ENCODE results near the gene ZNF714. TPM values are rescaled to one million over a fixed set of nuclear protein-coding genes. Genes with fewer than 3 reads are reported as not detected.

ZNF714 gene
- total and polyA plus RNA-seq, 2 experiments from 2014 or later, result 7.0 to 9.9 TPM

- WGBS, 2 experiments (ENCODE audit: low coverage in 1 of 2, low lambda C conversion rate in 2 of 2, missing lambda C conversion rate in 2 of 2), result 81 to 95% methylated on average over 1 of the region's 1 CpG
Measured at GRCh38 chr19:21094347-21095025, 12.5 kb downstream of the ZNF714 start.

GRCh38 chr19:21098291-21098690 lies 16.3 kb downstream of the ZNF714 start:
- Histone ChIP-seq H3K9me2 (ENCODE audit: insufficient read depth) (no peaks in the 10 kb centered on the region), H3K9ac (no peak overlapping the region), H4K20me1 (ENCODE audit: insufficient read depth) (no peaks in the 10 kb centered on the region), H3K4me2 (ENCODE audit: unreplicated experiment) (no peak overlapping the region), H2AFZ (no peak overlapping the region), H3K4me1 (ENCODE audit: insufficient read depth) (no peaks in the 10 kb centered on the region), H3K36me3 (ENCODE audit: low read depth) (no peaks in the 10 kb centered on the region), H3K79me2 (ENCODE audit: insufficient read depth) (no peaks in the 10 kb centered on the region), H3K27ac (no peak overlapping the region), H3K9me3 (ENCODE audit: low read depth) (no peaks in the 10 kb centered on the region), H3F3A (ENCODE audit: insufficient read depth) (no peaks in the 10 kb centered on the region), H3K4me3 (no peak overlapping the region), H3K27me3 (replicated peaks; ENCODE audit: insufficient read depth) (no peaks in the 10 kb centered on the region)
- 91 to 93% methylated on average over 2 of the region's 2 CpGs for WGBS, 2 experiments (ENCODE audit: low coverage in 1 of 2, low lambda C conversion rate in 2 of 2, missing lambda C conversion rate in 2 of 2)
- no peak for DNase-seq
- in situ Hi-C loops (cut with MboI), result no loop called here
- no peak for TF ChIP-seq EZH2phosphoT487 (IDR thresholded peaks at IDR 0.05; ENCODE audit: insufficient read depth, low read depth)
- no peak for TF ChIP-seq EZH2 (IDR thresholded peaks at IDR 0.05; ENCODE audit: insufficient read depth, poor library complexity, severe bottlenecking)

More at GRCh38 chr19:21094347-21095025, 12.5 kb downstream of the ZNF714 start:
- TF ChIP-seq EZH2phosphoT487 (IDR thresholded peaks at IDR 0.05; ENCODE audit: insufficient read depth, low read depth), result no peak
- Histone ChIP-seq H3K27me3 (replicated peaks; ENCODE audit: insufficient read depth) (no peaks in the 10 kb centered on the region), H3K4me3 (no peak overlapping the region), H3F3A (ENCODE audit: insufficient read depth) (peaks cover 19% of the 10 kb centered on the region; the same call in 1 of the 2 replicates), H3K9me2 (ENCODE audit: insufficient read depth) (no peaks in the 10 kb centered on the region), H3K79me2 (ENCODE audit: insufficient read depth) (no peaks in the 10 kb centered on the region), H3K9me3 (ENCODE audit: low read depth) (no peaks in the 10 kb centered on the region), H3K36me3 (ENCODE audit: low read depth) (no peaks in the 10 kb centered on the region), H3K4me1 (ENCODE audit: insufficient read depth) (peaks cover 19% of the 10 kb centered on the region), H3K9ac (no peak overlapping the region), H2AFZ (no peak overlapping the region), H4K20me1 (ENCODE audit: insufficient read depth) (no peaks in the 10 kb centered on the region), H3K4me2 (ENCODE audit: unreplicated experiment) (no peak overlapping the region), H3K27ac (no peak overlapping the region)
- in situ Hi-C loops (cut with MboI), result no loop called here
- no peak for DNase-seq

- H4K20me1 ChIP-seq (ENCODE audit: insufficient read depth), result no peaks in the 10 kb centered on the region
- no peak overlapping the region for H2AFZ ChIP-seq
- DNase-seq, result peak; percentile 16
- 100% methylated on average over 2 of the region's 2 CpGs for WGBS, 2 experiments (ENCODE audit: low coverage in 1 of 2, low lambda C conversion rate in 2 of 2, missing lambda C conversion rate in 2 of 2)
- no peaks in the 10 kb centered on the region for H3K27me3 ChIP-seq (replicated peaks; ENCODE audit: insufficient read depth)
- no peaks in the 10 kb centered on the region for H3K9me2 ChIP-seq (ENCODE audit: insufficient read depth)
- no peak overlapping the region for H3K9ac ChIP-seq
- no peaks in the 10 kb centered on the region for H3F3A ChIP-seq (ENCODE audit: insufficient read depth)
- H3K79me2 ChIP-seq (ENCODE audit: insufficient read depth), result no peaks in the 10 kb centered on the region
- no peak overlapping the region for H3K27ac ChIP-seq
- H3K4me1 ChIP-seq (ENCODE audit: insufficient read depth), result no peaks in the 10 kb centered on the region
- in situ Hi-C loops (cut with MboI), result no loop called here
- H3K4me3 ChIP-seq, result no peak overlapping the region
- no peaks in the 10 kb centered on the region for H3K9me3 ChIP-seq (ENCODE audit: low read depth)
- no peak overlapping the region for H3K4me2 ChIP-seq (ENCODE audit: unreplicated experiment)
- 0 out of 2 replicates have a peak, but pooled peaks cover 3% of the 10 kb centered on the region for H3K36me3 ChIP-seq (ENCODE audit: low read depth)
- TF ChIP-seq EZH2phosphoT487 (IDR thresholded peaks at IDR 0.05; ENCODE audit: insufficient read depth, low read depth) (no peak), EZH2 (IDR thresholded peaks at IDR 0.05; ENCODE audit: insufficient read depth, poor library complexity, severe bottlenecking) (no peak)
Measured at GRCh38 chr19:21101521-21102242, 19.7 kb downstream of the ZNF714 start.

- H4K20me1 ChIP-seq (ENCODE audit: insufficient read depth), result no peaks in the 10 kb centered on the region
- H3K9ac ChIP-seq, result no peak overlapping the region
- TF ChIP-seq EZH2phosphoT487 (IDR thresholded peaks at IDR 0.05; ENCODE audit: insufficient read depth, low read depth) (no peak), EZH2 (IDR thresholded peaks at IDR 0.05; ENCODE audit: insufficient read depth, poor library complexity, severe bottlenecking) (no peak)
- H3K79me2 ChIP-seq (ENCODE audit: insufficient read depth), result no peaks in the 10 kb centered on the region; the same call in 1 of the 2 replicates
- H3K27me3 ChIP-seq (replicated peaks; ENCODE audit: insufficient read depth), result no peaks in the 10 kb centered on the region
- H3K4me2 ChIP-seq (ENCODE audit: unreplicated experiment), result no peak overlapping the region
- H3K27ac ChIP-seq, result no peak overlapping the region
- H3K4me3 ChIP-seq, result no peak overlapping the region
- H3K9me2 ChIP-seq (ENCODE audit: insufficient read depth), result no peaks in the 10 kb centered on the region
- peaks cover 9% of the 10 kb centered on the region for H3K4me1 ChIP-seq (ENCODE audit: insufficient read depth)
- H3K9me3 ChIP-seq (ENCODE audit: low read depth), result no peaks in the 10 kb centered on the region
- DNase-seq, result peak; percentile 67
- H3K36me3 ChIP-seq (ENCODE audit: low read depth), result 0 out of 2 replicates have a peak, but pooled peaks cover 3% of the 10 kb centered on the region
- in situ Hi-C loops (cut with MboI), result no loop called here
- H3F3A ChIP-seq (ENCODE audit: insufficient read depth), result no peaks in the 10 kb centered on the region
- no peak overlapping the region for H2AFZ ChIP-seq
Measured at GRCh38 chr19:21109116-21109515, 27.1 kb downstream of the ZNF714 start.

Measured in GM23248 (cell line).